ENCODE data around the gene RAB5B.

The RAB5B gene

GRCh38 chr12:55973599-55974307 is at the start of gene RAB5B:
TSS of gene RAB5B (plus strand) at chr12:55974078. CDS start at chr12:55986961, 12,883 bp downstream.
- peak; percentile 100 for DNase-seq (ENCODE audit: low spot score)

- no peak for DNase-seq (ENCODE audit: low spot score)
Observed at GRCh38 chr12:55925371-55925770, 48.5 kb upstream of the RAB5B start.

- no peak for DNase-seq (ENCODE audit: low spot score)
Observed at GRCh38 chr12:55925870-55926737, 47.8 kb upstream of the RAB5B start.

- peak; percentile 96 for DNase-seq (ENCODE audit: low spot score)
Observed at GRCh38 chr12:55926738-55927587, 46.9 kb upstream of the RAB5B start.

- peak; percentile 72 for DNase-seq (ENCODE audit: low spot score)
Observed at GRCh38 chr12:55927588-55928502, 46.0 kb upstream of the RAB5B start, which contains the start of gene PYM1. TSS of gene PYM1 (minus strand) at chr12:55927894. CDS start at chr12:55927761, 133 bp downstream.

GRCh38 chr12:55929306-55929791 is 44.5 kb upstream of the RAB5B start:
- DNase-seq (ENCODE audit: low spot score) = no peak

GRCh38 chr12:55930771-55931316 is 43.0 kb upstream of the RAB5B start, which contains the start of gene DGKA:
TSS of gene DGKA (plus strand) at chr12:55931162. CDS start at chr12:55936504, 5,342 bp downstream.
- DNase-seq (ENCODE audit: low spot score) = peak; percentile 84

GRCh38 chr12:55931317-55931779 is 42.5 kb upstream of the RAB5B start:
- no peak for DNase-seq (ENCODE audit: low spot score)

GRCh38 chr12:55931780-55932550 is 41.9 kb upstream of the RAB5B start:
- DNase-seq (ENCODE audit: low spot score) = no peak

GRCh38 chr12:55932551-55932910 is 41.3 kb upstream of the RAB5B start:
- DNase-seq (ENCODE audit: low spot score) = no peak

GRCh38 chr12:55933169-55933798 is 40.6 kb upstream of the RAB5B start:
- peak; percentile 34 for DNase-seq (ENCODE audit: low spot score)

GRCh38 chr12:55933799-55934742 is 39.8 kb upstream of the RAB5B start:
- DNase-seq (ENCODE audit: low spot score) = no peak

GRCh38 chr12:55934773-55935172 is 39.1 kb upstream of the RAB5B start:
- no peak for DNase-seq (ENCODE audit: low spot score)

GRCh38 chr12:55935738-55936151 is 38.1 kb upstream of the RAB5B start:
- no peak for DNase-seq (ENCODE audit: low spot score)

- DNase-seq (ENCODE audit: low spot score) = no peak
Observed at GRCh38 chr12:55937981-55938380, 35.9 kb upstream of the RAB5B start.

GRCh38 chr12:55938826-55939501 is 34.9 kb upstream of the RAB5B start:
- no peak for DNase-seq (ENCODE audit: low spot score)

GRCh38 chr12:55940065-55940732 is 33.7 kb upstream of the RAB5B start:
- peak; percentile 78 for DNase-seq (ENCODE audit: low spot score)
